ENCODE data around the gene UCP1.
"Not testable (repeated sequence)": the region's sequence is repeated elsewhere in the genome, so short reads cannot be mapped to it uniquely, and the experiment has no call there.

Gene UCP1

GRCh38 chr4:140556372-140557085, 12.2 kb downstream of the UCP1 start:
- no peak overlapping the region for H3K4me3 ChIP-seq (ENCODE audit: low read depth, low read length)
- no peak for DNase-seq (ENCODE audit: low read depth)

DNA sequence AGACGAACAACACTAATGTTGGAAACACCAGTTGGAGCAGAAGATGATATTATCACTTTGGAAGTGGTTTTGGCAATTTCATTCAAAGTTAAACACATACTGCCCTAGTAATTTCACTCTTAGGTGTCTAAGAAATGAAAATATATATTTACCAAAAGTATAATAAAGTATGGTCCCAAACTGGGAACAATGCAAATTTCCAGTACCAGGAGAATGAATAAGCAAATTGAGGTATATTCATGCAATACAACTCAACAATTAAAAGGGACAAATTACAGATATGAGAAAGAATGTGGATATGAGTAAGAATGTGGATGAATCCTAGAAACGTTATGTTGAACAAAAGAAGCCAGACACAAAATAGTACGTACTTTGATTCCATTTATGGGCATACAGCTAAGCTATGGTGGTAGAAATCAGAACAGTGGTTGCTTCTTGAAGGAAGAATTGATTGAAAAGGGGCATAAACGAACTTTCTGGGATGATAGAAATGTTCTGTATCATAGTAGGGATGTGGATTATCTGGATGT, 34.7 kb downstream of the UCP1 start:
- no peak overlapping the region for H3K4me3 ChIP-seq (ENCODE audit: low read depth, low read length)
- peak; percentile 39 for DNase-seq (ENCODE audit: low read depth)

- H3K4me3 ChIP-seq (ENCODE audit: low read depth, low read length), result no peak overlapping the region
- DNase-seq (ENCODE audit: low read depth), result no peak
Observed at GRCh38 chr4:140529434-140529833, 39.3 kb downstream of the UCP1 start.

DNA sequence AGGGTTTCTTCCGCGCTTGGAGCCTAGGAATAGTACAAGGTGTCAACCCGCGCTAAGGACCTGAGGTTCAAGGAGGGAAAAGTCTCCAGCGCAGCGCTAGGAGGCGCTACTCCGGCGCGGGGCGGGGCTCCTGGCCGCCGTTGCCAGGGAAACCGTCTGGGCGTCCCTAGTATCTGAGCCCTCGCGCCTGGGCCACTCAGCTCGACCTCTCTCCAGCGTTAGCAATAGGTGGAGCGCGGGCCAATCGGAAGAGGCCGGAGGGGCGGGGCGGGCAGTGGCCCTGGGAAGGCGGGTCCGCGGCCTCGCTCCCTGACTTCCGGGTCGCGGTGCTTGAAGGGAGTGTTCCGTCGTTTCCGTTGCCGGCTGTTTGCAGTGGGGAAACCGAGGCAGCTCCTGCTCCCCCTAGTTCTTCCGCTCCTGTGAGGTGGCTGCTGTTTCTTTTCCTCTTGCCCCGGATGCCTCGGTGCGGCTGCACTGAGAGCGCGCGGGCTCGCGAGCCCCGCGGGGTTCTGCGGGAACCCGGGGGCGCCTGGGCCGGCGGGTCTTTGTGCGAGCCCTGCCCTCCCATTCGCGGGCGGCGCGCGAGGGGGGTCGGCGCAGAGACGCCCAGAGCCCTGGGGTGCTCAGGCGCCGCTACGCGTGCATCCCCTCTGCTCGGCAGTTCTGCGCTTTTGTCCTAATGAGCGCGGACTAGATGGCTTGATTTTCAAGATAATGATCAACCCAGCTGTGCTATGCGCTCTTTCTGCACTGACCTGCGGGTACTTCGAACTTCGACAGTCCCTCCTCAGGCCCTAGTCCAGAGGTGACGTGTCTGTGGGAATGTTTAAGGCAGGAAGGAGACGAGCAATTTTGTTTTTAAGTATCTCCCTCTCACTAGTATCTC, 44.7 kb downstream of the UCP1 start, which contains the start of gene ELMOD2:
Gene ELMOD2, plus strand, starts transcription at position 312 of the 886 bp plus-strand sequence. CDS start 1,261 bp downstream, outside the sequence.
- DNase-seq (ENCODE audit: low read depth), result peak; percentile 91
- H3K4me3 ChIP-seq (ENCODE audit: low read depth, low read length), result peak within 1 kb of the TSS; percentile 71

DNA sequence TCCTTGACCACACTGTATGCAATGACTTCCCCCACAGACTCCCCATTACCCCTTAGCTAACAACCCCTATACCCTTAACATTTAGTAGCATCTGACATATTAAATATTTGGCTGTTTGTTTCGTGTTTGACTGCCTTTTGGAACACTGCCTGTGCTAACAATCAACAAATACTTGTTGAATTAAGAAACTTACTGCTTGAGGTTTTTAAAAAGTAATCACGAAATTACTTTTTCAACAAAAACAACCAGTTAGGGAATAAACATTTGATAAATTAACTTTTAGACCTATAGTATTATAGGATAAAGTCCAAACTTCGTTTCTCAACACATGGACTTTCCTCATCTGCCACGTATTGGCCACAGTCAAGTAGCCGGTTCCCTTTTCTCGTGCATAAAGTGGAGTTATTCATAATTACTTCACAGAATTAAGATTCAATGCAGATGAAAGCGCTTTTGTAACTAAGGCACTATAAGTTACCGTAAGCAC, 45.3 kb downstream of the UCP1 start:
- H3K4me3 ChIP-seq (ENCODE audit: low read depth, low read length), result peak overlapping the region; percentile 71
- DNase-seq (ENCODE audit: low read depth), result no peak

DNA sequence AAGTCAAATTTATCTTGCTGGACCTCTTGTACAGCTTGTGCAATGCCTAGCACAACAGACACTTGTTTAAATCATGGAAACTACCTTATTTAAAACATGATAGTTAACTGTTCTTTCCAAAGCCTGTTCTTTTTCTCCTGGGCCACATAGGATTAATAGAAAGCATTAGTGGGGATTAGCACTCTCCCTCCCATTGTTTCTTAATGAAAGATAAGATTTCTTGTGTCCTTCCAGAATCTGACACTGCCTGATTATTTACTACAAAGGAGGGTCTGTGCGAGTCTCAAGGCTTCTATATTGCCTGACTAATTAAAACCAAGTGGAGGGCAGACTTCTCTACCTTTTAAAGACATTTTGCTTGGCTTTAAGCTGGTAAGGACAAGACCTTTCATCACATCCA, 53.3 kb downstream of the UCP1 start:
- no peak overlapping the region for H3K4me3 ChIP-seq (ENCODE audit: low read depth, low read length)
- no peak for DNase-seq (ENCODE audit: low read depth)

DNA sequence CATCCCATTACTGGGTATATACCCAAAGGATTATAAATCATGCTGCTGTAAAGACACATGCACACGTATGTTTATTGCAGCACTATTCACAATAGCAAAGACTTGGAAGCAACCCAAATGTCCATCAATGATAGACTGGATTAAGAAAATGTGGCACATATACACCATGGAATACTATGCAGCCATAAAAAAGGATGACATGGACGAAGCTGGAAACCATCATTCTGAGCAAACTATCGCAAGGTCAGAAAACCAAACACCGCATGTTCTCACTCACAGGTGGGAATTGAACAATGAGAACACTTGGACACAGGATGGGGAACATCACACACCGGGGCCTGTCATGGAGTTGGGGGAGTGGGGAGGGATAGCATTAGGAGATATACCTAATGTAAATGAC, 55.0 kb downstream of the UCP1 start:
- not testable (repeated sequence) for DNase-seq (ENCODE audit: low read depth); H3K4me3 ChIP-seq (ENCODE audit: low read depth, low read length)

Data from skeletal muscle cell (primary cell).